CD4-positive, alpha-beta T cell (primary cell): ENCODE results near the gene SLC51A. TPM values are rescaled to one million over a fixed set of nuclear protein-coding genes. Genes with fewer than 3 reads are reported as not detected.

Source experiments
- ATAC-seq: fragments of 200-7000 bp; cut with Tn5 transposase; one replicate; pipeline ENCODE4 v1.10.0; 2022; ENCODE audit warnings: mild to moderate bottlenecking; ENCODE audit not compliant: poor library complexity
- CTCF ChIA-PET: fragments of 350-600 bp; sonication (Branson Sonifier 250); formaldehyde crosslinking; loops from one replicate; lab custom pipeline; 2021; ENCODE audit warnings: antibody characterized with exemption, inconsistent platforms; lab: Charles Lee
- POLR2A ChIA-PET: fragments of 350-600 bp; sonication (Branson Sonifier 250); formaldehyde crosslinking; loops from one replicate; lab custom pipeline; 2021; ENCODE audit warnings: antibody characterized with exemption, inconsistent platforms; lab: Charles Lee
- DNase-seq, 14 experiments: peaks; one replicate each; pipeline ENCODE4 v3.0.0-alpha.2; 2013 to 2020; ENCODE audit warnings: mixed read lengths in 2 of 14
- H3K27ac ChIP-seq, 2 donors: one replicate each; pipeline versions ENCODE4 v1.5.1 to v1.7.0; 2013; ENCODE audit warnings: low read length in 2 of 2, low read depth in 1 of 2, mild to moderate bottlenecking in 1 of 2
- H3K27me3 ChIP-seq, 2 experiments: 1 replicate in 1 of 2; 2 replicates in 1 of 2; pipeline versions ENCODE4 v1.6.1 to v1.7.0; 2013; ENCODE audit warnings: low read length in 2 of 2, control low read depth in 1 of 2, mild to moderate bottlenecking in 1 of 2, moderate library complexity in 1 of 2; ENCODE audit not compliant: insufficient read depth in 2 of 2, control insufficient read depth in 1 of 2
- H3K36me3 ChIP-seq: one replicate; pipeline ENCODE4 v1.6.1; 2013; ENCODE audit warnings: low read length, control low read depth; ENCODE audit not compliant: insufficient read depth
- H3K4me1 ChIP-seq: one replicate; pipeline ENCODE4 v1.6.1; 2013; ENCODE audit warnings: low read length, control low read depth; ENCODE audit not compliant: insufficient read depth
- H3K4me3 ChIP-seq: one replicate; pipeline ENCODE4 v1.5.1; 2013; ENCODE audit warnings: mild to moderate bottlenecking, low read length, moderate library complexity
- H3K9me3 ChIP-seq, 2 experiments: 1 replicate in 1 of 2; 2 replicates in 1 of 2; pipeline versions ENCODE4 v1.6.1 to v1.7.0; 2013; ENCODE audit warnings: low read length in 2 of 2, mild to moderate bottlenecking in 2 of 2, control low read depth in 1 of 2, moderate library complexity in 1 of 2; ENCODE audit not compliant: control insufficient read depth in 1 of 2, insufficient read depth in 1 of 2
- H3K27ac Mint-ChIP-seq: one replicate; pipeline ENCODE4 v1.8.0; 2020; ENCODE audit warnings: mixed read lengths
- H3K27me3 Mint-ChIP-seq: one replicate; pipeline ENCODE4 v1.8.0; 2021; ENCODE audit warnings: mixed read lengths
- H3K36me3 Mint-ChIP-seq: one replicate; pipeline ENCODE4 v1.8.0; 2021; ENCODE audit warnings: low read depth, mixed read lengths
- H3K4me1 Mint-ChIP-seq: one replicate; pipeline ENCODE4 v1.8.0; 2021; ENCODE audit warnings: low read depth, mixed read lengths
- H3K4me3 Mint-ChIP-seq: one replicate; pipeline ENCODE4 v1.8.0; 2020; ENCODE audit warnings: mild to moderate bottlenecking, mixed read lengths
- H3K9me3 Mint-ChIP-seq: one replicate; pipeline ENCODE4 v1.8.0; 2020; ENCODE audit warnings: mixed read lengths
- CTCF ChIP-seq: fragments of 200-600 bp; IDR thresholded peaks from one replicate; pipeline ENCODE4 v1.8.0; 2022; ENCODE audit warnings: antibody characterized with exemption, mild to moderate bottlenecking
- intact Hi-C, 2 experiments: fragments of 100-400 bp; cut with DNase I in 1 of 2; cut with micrococcal nuclease in 1 of 2; formaldehyde crosslinking; loops; one replicate each; pipeline versions ENCODE4 v1.15.1 to v1.9.0; 2023 to 2025; cut with DNase I, micrococcal nuclease
- total RNA-seq, 174 experiments: library from RNA in 2 of 174; stranded (reverse) in 2 of 174; gene quantifications; one replicate each; pipeline ENCODE4 v1.2.3 and lab custom pipeline; 2021 to 2026

Gene SLC51A
- total RNA-seq, 2 experiments from 2014 or later: not detected

GRCh38 chr3:196219194-196219969, 3.0 kb downstream of the SLC51A start:
- ATAC-seq: peak; percentile 97
- H3K27ac Mint-ChIP-seq: peak overlapping the region; percentile 82

GRCh38 chr3:196219970-196220311, 3.6 kb downstream of the SLC51A start:
- peaks cover 16% of the 10 kb centered on the region for H3K4me1 ChIP-seq
- POLR2A ChIA-PET: interaction anchor here (2.3 to 2.8 kb wide), 2 partner anchors 14 to 40 kb away, joined by 6 to 12 read pairs; no protein-coding TSS in a partner anchor
- no peaks in the 10 kb centered on the region for H3K9me3 Mint-ChIP-seq
- peaks cover 10% of the 10 kb centered on the region for H3K4me1 Mint-ChIP-seq
- no peaks in the 10 kb centered on the region for H3K9me3 ChIP-seq
- H3K4me3 Mint-ChIP-seq: peak overlapping the region; percentile 66
- no peaks in the 10 kb centered on the region for H3K36me3 Mint-ChIP-seq
- intact Hi-C loops: loop anchor here in 1 of 2 experiments (1.0 kb wide), 1 partner anchor 41 kb away; no protein-coding TSS in a partner anchor
- ATAC-seq (no peak), DNase-seq (no peak)
- H3K27me3 ChIP-seq: no peaks in the 10 kb centered on the region
- no peak for TF ChIP-seq CTCF
- H3K4me3 ChIP-seq: no peak overlapping the region
- no peaks in the 10 kb centered on the region for H3K27me3 Mint-ChIP-seq
- no peaks in the 10 kb centered on the region for H3K36me3 ChIP-seq
- no peak overlapping the region for H3K27ac ChIP-seq
- CTCF ChIA-PET: interaction anchor here (0.6 kb wide), 1 partner anchor 19 kb away, joined by 4 read pairs; no protein-coding TSS in a partner anchor
- H3K27ac Mint-ChIP-seq: peak overlapping the region; percentile 82

More at GRCh38 chr3:196219194-196219969, 3.0 kb downstream of the SLC51A start:
- no peaks in the 10 kb centered on the region for H3K9me3 Mint-ChIP-seq
- TF ChIP-seq CTCF: no peak
- ChIA-PET POLR2A (interaction anchor here (1.0 to 2.8 kb wide), 6 partner anchors 10 to 723 kb away, joined by 3 to 12 read pairs (median 4); partner anchors contain the start of gene NCBP2), CTCF (interaction anchor here (0.6 to 1.1 kb wide), 2 partner anchors 19 to 40 kb away, joined by 3 to 4 read pairs; no protein-coding TSS in a partner anchor)
- H3K4me1 ChIP-seq: peaks cover 16% of the 10 kb centered on the region
- intact Hi-C loops: loop anchor here in 1 of 2 experiments (1.0 kb wide), 1 partner anchor 40 kb away; no protein-coding TSS in a partner anchor
- peak overlapping the region in 1 of 2 donors; percentile 14 for H3K27ac ChIP-seq
- no peaks in the 10 kb centered on the region for H3K9me3 ChIP-seq
- peak overlapping the region; percentile 66 for H3K4me3 Mint-ChIP-seq
- peak; percentile 53 to 84 (median 68) for DNase-seq
- peak overlapping the region; percentile 51 for H3K4me3 ChIP-seq
- no peaks in the 10 kb centered on the region for H3K27me3 Mint-ChIP-seq
- no peaks in the 10 kb centered on the region for H3K36me3 ChIP-seq
- H3K4me1 Mint-ChIP-seq: peaks cover 10% of the 10 kb centered on the region
- no peaks in the 10 kb centered on the region for H3K27me3 ChIP-seq
- no peaks in the 10 kb centered on the region for H3K36me3 Mint-ChIP-seq

GRCh38 chr3:196220587-196220986, 4.3 kb downstream of the SLC51A start:
- Mint-ChIP-seq H3K9me3 (no peaks in the 10 kb centered on the region), H3K4me1 (peaks cover 10% of the 10 kb centered on the region), H3K27me3 (peaks cover 4% of the 10 kb centered on the region), H3K36me3 (no peaks in the 10 kb centered on the region), H3K4me3 (peak overlapping the region; percentile 42), H3K27ac (peak overlapping the region; percentile 36)
- Histone ChIP-seq H3K27me3 (no peaks in the 10 kb centered on the region), H3K9me3 (no peaks in the 10 kb centered on the region), H3K4me1 (peaks cover 16% of the 10 kb centered on the region), H3K4me3 (no peak overlapping the region), H3K27ac (no peak overlapping the region), H3K36me3 (no peaks in the 10 kb centered on the region)
- ATAC-seq: no peak
- POLR2A ChIA-PET: interaction anchor here (2.3 kb wide), 1 partner anchor 14 kb away, joined by 6 read pairs; no protein-coding TSS in a partner anchor
- DNase-seq: peak in 1 of 14 experiments; percentile 43
- no peak for TF ChIP-seq CTCF
- CTCF ChIA-PET: interaction anchor here (0.6 kb wide), 1 partner anchor 54 kb away, joined by 3 read pairs; no protein-coding TSS in a partner anchor
- intact Hi-C loops: no loop called here
